ENCODE results near the gene STRN4. TPM values are rescaled to one million over a fixed set of nuclear protein-coding genes. Genes with fewer than 3 reads are reported as not detected.

Gene STRN4
- total RNA-seq, 1 experiment from 2014 or later: 162 TPM

- H3K36me3 Mint-ChIP-seq (ENCODE audit: insufficient read depth, unreplicated experiment): peaks cover 79% of the 10 kb centered on the region
- CTCF ChIA-PET: no interaction called here
- peaks cover 10% of the 10 kb centered on the region for H3K36me3 ChIP-seq (ENCODE audit: control insufficient read depth, insufficient read depth, low read length)
Observed at GRCh38 chr19:46696052-46696451, 50.2 kb downstream of the STRN4 start.

GRCh38 chr19:46693760-46694159, 52.5 kb downstream of the STRN4 start:
- H3K36me3 ChIP-seq (ENCODE audit: control insufficient read depth, insufficient read depth, low read length): peaks cover 9% of the 10 kb centered on the region
- H3K27me3 ChIP-seq (replicated peaks; ENCODE audit: control insufficient read depth, insufficient read depth, low read length): no peaks in the 10 kb centered on the region
- intact Hi-C loops (cut with micrococcal nuclease; ENCODE audit: unreplicated experiment): no loop called here
- no TSS peak for BruUV-seq (replicated peaks)
- H3K27me3 Mint-ChIP-seq (ENCODE audit: insufficient read depth, unreplicated experiment): no peaks in the 10 kb centered on the region
- CTCF ChIA-PET: no interaction called here
- TF ChIP-seq CTCF (IDR thresholded peaks at IDR 0.05; ENCODE audit: insufficient read depth in 1 of 2, low read depth in 1 of 2, low read length in 1 of 2, severe bottlenecking in 1 of 2, unreplicated experiment in 1 of 2): no peak
- no peak overlapping the region for H3K4me3 ChIP-seq (ENCODE audit: low read depth, low read length)
- H3K4me3 Mint-ChIP-seq (ENCODE audit: unreplicated experiment): no peak overlapping the region
- POLR2A ChIA-PET: no interaction called here
- no peaks in the 10 kb centered on the region for H3K9me3 Mint-ChIP-seq (ENCODE audit: unreplicated experiment)
- DNase-seq: no peak
- H3K27ac Mint-ChIP-seq (ENCODE audit: unreplicated experiment): no peak overlapping the region
- no peaks in the 10 kb centered on the region for H3K4me1 Mint-ChIP-seq (ENCODE audit: low read depth, unreplicated experiment)
- peaks cover 74% of the 10 kb centered on the region for H3K36me3 Mint-ChIP-seq (ENCODE audit: insufficient read depth, unreplicated experiment)
- no peaks in the 10 kb centered on the region for H3K9me3 ChIP-seq
- H3K4me1 ChIP-seq: no peaks in the 10 kb centered on the region

More at GRCh38 chr19:46696052-46696451, 50.2 kb downstream of the STRN4 start:
- H3K4me3 Mint-ChIP-seq (ENCODE audit: unreplicated experiment): no peak overlapping the region
- POLR2A ChIA-PET: no interaction called here
- Histone ChIP-seq H3K4me3 (ENCODE audit: low read depth, low read length) (no peak overlapping the region), H3K9me3 (no peaks in the 10 kb centered on the region), H3K27me3 (replicated peaks; ENCODE audit: control insufficient read depth, insufficient read depth, low read length) (no peaks in the 10 kb centered on the region), H3K4me1 (no peaks in the 10 kb centered on the region)
- intact Hi-C loops (cut with micrococcal nuclease; ENCODE audit: unreplicated experiment): no loop called here
- H3K4me1 Mint-ChIP-seq (ENCODE audit: low read depth, unreplicated experiment): no peaks in the 10 kb centered on the region
- no peaks in the 10 kb centered on the region for H3K27me3 Mint-ChIP-seq (ENCODE audit: insufficient read depth, unreplicated experiment)
- no peak overlapping the region for H3K27ac Mint-ChIP-seq (ENCODE audit: unreplicated experiment)
- no TSS peak for BruUV-seq (replicated peaks)
- DNase-seq: no peak
- no peaks in the 10 kb centered on the region for H3K9me3 Mint-ChIP-seq (ENCODE audit: unreplicated experiment)
- no peak for TF ChIP-seq CTCF (IDR thresholded peaks at IDR 0.05; ENCODE audit: insufficient read depth in 1 of 2, low read depth in 1 of 2, low read length in 1 of 2, severe bottlenecking in 1 of 2, unreplicated experiment in 1 of 2)

GRCh38 chr19:46692918-46693722, 53.1 kb downstream of the STRN4 start:
- POLR2A ChIA-PET: no interaction called here
- BruUV-seq (replicated peaks): no TSS peak
- H3K4me3 ChIP-seq (ENCODE audit: low read depth, low read length): no peak overlapping the region
- intact Hi-C loops (cut with micrococcal nuclease; ENCODE audit: unreplicated experiment): no loop called here
- Mint-ChIP-seq H3K4me1 (ENCODE audit: low read depth, unreplicated experiment) (no peaks in the 10 kb centered on the region), H3K9me3 (ENCODE audit: unreplicated experiment) (no peaks in the 10 kb centered on the region), H3K27ac (ENCODE audit: unreplicated experiment) (no peak overlapping the region), H3K4me3 (ENCODE audit: unreplicated experiment) (no peak overlapping the region), H3K27me3 (ENCODE audit: insufficient read depth, unreplicated experiment) (no peaks in the 10 kb centered on the region), H3K36me3 (ENCODE audit: insufficient read depth, unreplicated experiment) (peaks cover 79% of the 10 kb centered on the region)
- H3K27me3 ChIP-seq (replicated peaks; ENCODE audit: control insufficient read depth, insufficient read depth, low read length): no peaks in the 10 kb centered on the region
- DNase-seq: no peak
- TF ChIP-seq CTCF (IDR thresholded peaks at IDR 0.05; ENCODE audit: insufficient read depth in 1 of 2, low read depth in 1 of 2, low read length in 1 of 2, severe bottlenecking in 1 of 2, unreplicated experiment in 1 of 2): no peak
- H3K4me1 ChIP-seq: no peaks in the 10 kb centered on the region
- H3K9me3 ChIP-seq: no peaks in the 10 kb centered on the region
- peaks cover 9% of the 10 kb centered on the region for H3K36me3 ChIP-seq (ENCODE audit: control insufficient read depth, insufficient read depth, low read length)
- CTCF ChIA-PET: no interaction called here

All from Caco-2 (cell line).